Activated gamma-delta T cell treated with anti-CD3 and anti-CD28 coated beads, Interleukin-2, amount 50 U/mL, for 16 hours (primary cell): ENCODE results near the gene HECA.
"Not testable (repeated sequence)": the region's sequence is repeated elsewhere in the genome, so short reads cannot be mapped to it uniquely, and the experiment has no call there.

Experiments
- DNase-seq: peaks from one replicate; pipeline ENCODE4 v3.0.0-alpha.2; 2020; ENCODE audit warnings: low read depth

Gene HECA

GRCh38 chr6:139135578-139136545, 982 bp downstream of the HECA start:
- no peak for DNase-seq

- DNase-seq: no peak
Observed at GRCh38 chr6:139137706-139138105, 2.8 kb downstream of the HECA start.

- not testable (repeated sequence) for DNase-seq
Observed at GRCh38 chr6:139140854-139141253, 6.0 kb downstream of the HECA start.

GRCh38 chr6:139142262-139142661, 7.4 kb downstream of the HECA start:
- DNase-seq: no peak

GRCh38 chr6:139143111-139143510, 8.2 kb downstream of the HECA start:
- no peak for DNase-seq

GRCh38 chr6:139144490-139145085, 9.7 kb downstream of the HECA start:
- DNase-seq: no peak

- DNase-seq: no peak
Observed at GRCh38 chr6:139145661-139146060, 10.8 kb downstream of the HECA start.

GRCh38 chr6:139146317-139146726, 11.4 kb downstream of the HECA start:
- no peak for DNase-seq

- DNase-seq: no peak
Observed at GRCh38 chr6:139147628-139148027, 12.7 kb downstream of the HECA start.

GRCh38 chr6:139148557-139149235, 13.8 kb downstream of the HECA start:
- DNase-seq: no peak

- DNase-seq: no peak
Observed at GRCh38 chr6:139149383-139149782, 14.5 kb downstream of the HECA start.

GRCh38 chr6:139150920-139151319, 16.0 kb downstream of the HECA start:
- no peak for DNase-seq

- no peak for DNase-seq
Observed at GRCh38 chr6:139151425-139152087, 16.7 kb downstream of the HECA start.

GRCh38 chr6:139152088-139152891, 17.4 kb downstream of the HECA start:
- no peak for DNase-seq

- DNase-seq: no peak
Observed at GRCh38 chr6:139152892-139153271, 18.0 kb downstream of the HECA start.

GRCh38 chr6:139153855-139154254, 19.0 kb downstream of the HECA start:
- DNase-seq: no peak

- DNase-seq: no peak
Observed at GRCh38 chr6:139154881-139155547, 20.1 kb downstream of the HECA start.

- no peak for DNase-seq
Observed at GRCh38 chr6:139156102-139156501, 21.2 kb downstream of the HECA start.

- DNase-seq: no peak
Observed at GRCh38 chr6:139156551-139156950, 21.7 kb downstream of the HECA start.

- not testable (repeated sequence) for DNase-seq
Observed at GRCh38 chr6:139157086-139157485, 22.2 kb downstream of the HECA start.

GRCh38 chr6:139159016-139159415, 24.1 kb downstream of the HECA start:
- no peak for DNase-seq
